NCI-H1417 (cell line): Measurements from ENCODE around the gene KCTD17.

Experiments
- DNase-seq, 3 experiments: peaks; one replicate each; lab custom pipeline; 2025; lab: John Stamatoyannopoulos, UW

KCTD17 gene

GRCh38 chr22:37051391-37052385 is at the start of gene KCTD17:
Gene KCTD17 (plus strand): TSS chr22:37051742. CDS start chr22:37051761, 19 bp downstream.
- peak; percentile 29 to 64 (median 60) for DNase-seq

GRCh38 chr22:37001826-37002225 is 49.7 kb upstream of the KCTD17 start:
- no peak for DNase-seq

GRCh38 chr22:37002633-37003032 is 48.9 kb upstream of the KCTD17 start:
- no peak for DNase-seq

- peak in 1 of 3 experiments; percentile 40 for DNase-seq
Observed at GRCh38 chr22:37007651-37008050, 43.9 kb upstream of the KCTD17 start.

GRCh38 chr22:37008365-37008764 is 43.2 kb upstream of the KCTD17 start:
- DNase-seq: no peak

- DNase-seq: no peak
Observed at GRCh38 chr22:37009490-37009889, 42.1 kb upstream of the KCTD17 start.

GRCh38 chr22:37010174-37010573 is 41.4 kb upstream of the KCTD17 start:
- DNase-seq: no peak

- DNase-seq: no peak
Observed at GRCh38 chr22:37010976-37011375, 40.6 kb upstream of the KCTD17 start.

- no peak for DNase-seq
Observed at GRCh38 chr22:37011472-37011871, 40.1 kb upstream of the KCTD17 start.

GRCh38 chr22:37012262-37012904 is 39.2 kb upstream of the KCTD17 start:
- DNase-seq: no peak

GRCh38 chr22:37012956-37013355 is 38.6 kb upstream of the KCTD17 start:
- no peak for DNase-seq

GRCh38 chr22:37014415-37014806 is 37.1 kb upstream of the KCTD17 start:
- no peak for DNase-seq

GRCh38 chr22:37014835-37015586 is 36.5 kb upstream of the KCTD17 start:
- peak in 1 of 3 experiments; percentile 20 for DNase-seq

GRCh38 chr22:37015587-37015878 is 36.0 kb upstream of the KCTD17 start:
- DNase-seq: no peak

GRCh38 chr22:37016134-37016910 is 35.2 kb upstream of the KCTD17 start:
- no peak for DNase-seq

GRCh38 chr22:37017356-37017755 is 34.2 kb upstream of the KCTD17 start:
- no peak for DNase-seq

- DNase-seq: no peak
Observed at GRCh38 chr22:37018086-37018814, 33.3 kb upstream of the KCTD17 start.

GRCh38 chr22:37018815-37019308 is 32.7 kb upstream of the KCTD17 start:
- peak in 2 of 3 experiments; percentile 40 to 51 for DNase-seq

GRCh38 chr22:37019309-37020191 is 32.0 kb upstream of the KCTD17 start, which contains the start of the genes MPST and TST:
Gene MPST (plus strand): TSS chr22:37019742. CDS start chr22:37019837, 95 bp downstream.
Gene TST (minus strand): TSS chr22:37019447. CDS start chr22:37018732, 715 bp downstream.
- peak; percentile 49 to 74 (median 69) for DNase-seq

GRCh38 chr22:37020192-37020479 is 31.4 kb upstream of the KCTD17 start:
- DNase-seq: peak in 1 of 3 experiments; percentile 53
